Measurements from ENCODE around the gene SYNE2.

DNA sequence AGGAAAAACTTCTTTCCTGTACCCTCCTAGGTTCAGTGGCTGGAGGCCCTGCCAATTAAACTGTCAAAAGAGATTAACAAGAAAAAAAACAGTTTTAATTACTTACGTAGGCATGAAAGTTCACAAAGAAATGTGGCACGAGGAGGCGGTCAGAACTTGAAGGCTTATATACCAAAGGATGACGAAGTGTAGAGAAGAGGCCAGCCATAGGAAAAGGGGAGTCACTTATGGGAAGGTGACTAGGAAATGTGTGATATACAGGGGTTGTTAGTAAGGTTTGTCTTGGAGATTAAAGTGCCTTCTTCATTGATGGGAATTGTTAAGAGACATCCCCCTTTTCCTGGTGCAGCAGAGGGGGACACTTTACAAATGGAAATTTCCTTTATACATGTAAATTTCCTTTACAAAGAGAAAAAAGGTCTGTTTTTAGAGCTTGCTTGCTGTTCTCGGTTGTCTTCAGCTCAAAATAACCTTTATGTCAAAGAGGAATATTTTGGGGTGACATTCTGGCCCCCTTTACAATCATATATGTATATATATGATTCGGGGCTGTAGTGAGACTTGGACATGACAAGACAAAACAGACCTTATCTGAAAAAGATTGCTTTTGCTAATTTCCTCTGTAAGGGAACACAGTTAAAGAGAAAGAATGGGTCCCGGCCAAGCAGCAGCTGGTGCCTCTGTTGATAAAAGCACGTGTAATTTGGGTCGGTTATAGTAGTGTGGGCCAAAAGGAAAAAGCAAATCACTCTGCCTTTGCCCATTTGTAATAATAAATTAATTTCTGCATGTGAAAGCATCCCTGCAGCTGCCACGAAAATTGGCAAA is 38.6 kb downstream of the SYNE2 start:
- TF ChIP-seq POLR2A (IDR thresholded peaks at IDR 0.05) (no peak), CTCF (IDR thresholded peaks at IDR 0.05) (no peak)

All from gastroesophageal sphincter (tissue), 3 donors.